SKM-1 (cell line): ENCODE measurements around the gene NSFL1C.
"Not testable (repeated sequence)": the region's sequence is repeated elsewhere in the genome, so short reads cannot be mapped to it uniquely, and the experiment has no call there.

Experiments
- DNase-seq: peaks from one replicate; lab custom pipeline; 2025; ENCODE audit not compliant: unreplicated experiment; lab: John Stamatoyannopoulos, UW

Gene NSFL1C

DNA sequence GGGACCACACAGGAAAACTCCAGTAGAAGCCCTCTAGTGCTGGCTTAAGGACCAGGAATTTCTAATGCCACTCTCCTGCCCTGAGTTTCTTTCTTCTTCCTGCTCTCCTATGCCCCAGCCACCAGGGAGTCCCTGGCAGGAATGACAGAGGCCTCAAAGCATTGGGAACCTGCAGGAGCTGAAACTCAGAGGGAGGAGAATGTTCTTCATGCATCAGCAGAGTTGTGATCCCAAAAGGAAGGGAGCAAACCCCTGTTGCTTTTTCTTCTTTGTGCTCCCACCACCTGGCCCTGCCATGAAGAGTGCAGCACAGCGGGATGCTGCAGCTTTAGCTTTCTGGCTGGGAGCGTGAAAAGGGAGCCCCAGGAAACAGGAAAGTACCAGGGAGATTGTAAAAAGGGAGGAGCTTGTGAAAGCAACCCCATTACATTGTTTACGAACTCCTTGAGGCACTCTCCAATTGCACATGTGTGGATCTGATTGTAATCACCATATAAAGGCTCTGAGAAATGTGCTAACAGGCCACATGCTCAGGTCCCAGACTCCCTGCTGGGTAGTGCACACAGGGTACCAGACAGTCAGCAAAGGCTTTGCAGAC, 39.1 kb downstream of the NSFL1C start:
- DNase-seq, result no peak

DNA sequence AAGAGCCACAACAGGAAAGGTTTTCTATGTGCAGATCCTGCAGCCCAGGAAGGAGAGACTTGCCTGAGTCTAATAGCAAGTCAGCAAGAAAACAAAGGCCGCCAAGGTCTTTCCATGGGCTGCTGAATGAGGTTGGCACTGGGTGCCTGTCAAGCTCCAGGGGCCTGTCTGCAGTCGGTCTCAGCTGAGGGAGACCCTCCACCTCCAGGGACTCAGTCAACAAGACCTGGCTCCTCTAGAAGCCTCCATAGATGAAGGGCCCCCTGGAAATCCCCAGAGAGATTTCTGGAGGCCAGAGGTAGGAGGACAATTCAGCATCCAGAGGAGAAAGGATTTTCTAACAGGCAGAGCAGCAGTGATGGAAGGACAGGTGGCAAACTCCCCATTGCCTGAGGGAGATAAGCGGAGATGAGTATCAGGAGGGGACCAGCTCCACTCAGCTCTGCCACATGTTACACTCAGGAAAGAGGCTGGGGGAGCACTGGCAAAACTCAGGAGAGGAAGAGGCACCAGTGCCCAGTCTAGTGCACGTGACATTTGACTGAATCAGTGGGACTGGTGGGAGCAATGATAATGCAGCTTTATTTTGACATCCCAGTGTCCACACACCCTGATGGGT, 40.3 kb downstream of the NSFL1C start:
- DNase-seq, result no peak

GRCh38 chr20:1424336-1424735, 42.3 kb downstream of the NSFL1C start:
- no peak for DNase-seq

DNA sequence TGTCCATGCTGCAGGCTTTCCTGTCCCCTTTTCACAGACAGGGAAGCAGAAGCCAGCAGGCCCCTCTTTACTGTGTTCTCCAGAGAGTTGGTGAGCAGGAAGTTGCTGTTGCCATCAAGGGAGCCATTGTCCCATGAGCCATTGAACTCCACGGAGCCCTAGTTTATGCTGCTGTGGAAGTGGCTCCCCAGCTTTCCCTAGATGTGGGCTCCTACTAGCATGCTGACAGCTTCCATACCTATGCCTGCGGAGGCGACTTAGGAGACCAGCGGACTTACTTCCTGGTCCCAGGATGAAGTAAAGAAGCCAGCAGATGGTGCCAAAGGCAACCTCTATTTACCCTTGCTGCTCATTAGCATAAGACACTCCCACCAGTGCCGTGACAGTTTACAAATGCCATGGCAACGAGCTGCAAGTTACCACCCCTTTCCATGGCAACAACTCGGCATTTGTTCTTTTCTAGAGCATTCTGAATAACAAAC, 43.0 kb downstream of the NSFL1C start:
- DNase-seq, result no peak

DNA sequence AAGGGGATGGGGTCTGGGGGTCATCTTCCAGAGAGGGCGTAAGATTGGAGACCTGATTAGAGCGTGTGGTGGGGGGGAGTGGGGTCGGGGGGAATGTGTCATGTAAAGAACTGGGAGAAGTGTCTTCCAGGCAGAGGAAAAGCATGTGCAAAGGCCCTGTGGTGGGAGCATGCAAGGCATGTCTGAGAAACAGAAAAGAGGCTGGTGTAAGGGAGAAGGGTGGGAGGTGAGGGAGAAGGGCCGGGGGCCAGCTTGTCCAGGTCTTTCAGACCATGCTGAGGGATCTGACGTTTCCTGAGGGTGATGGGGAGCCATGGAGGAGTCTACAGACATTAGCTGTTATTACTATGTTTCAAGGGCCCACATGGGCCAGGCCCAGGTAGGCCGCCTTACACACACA, 43.4 kb downstream of the NSFL1C start:
- no peak for DNase-seq

- no peak for DNase-seq
These were observed 43.9 kb downstream of the NSFL1C start for GRCh38 chr20:1422753-1423152.

DNA sequence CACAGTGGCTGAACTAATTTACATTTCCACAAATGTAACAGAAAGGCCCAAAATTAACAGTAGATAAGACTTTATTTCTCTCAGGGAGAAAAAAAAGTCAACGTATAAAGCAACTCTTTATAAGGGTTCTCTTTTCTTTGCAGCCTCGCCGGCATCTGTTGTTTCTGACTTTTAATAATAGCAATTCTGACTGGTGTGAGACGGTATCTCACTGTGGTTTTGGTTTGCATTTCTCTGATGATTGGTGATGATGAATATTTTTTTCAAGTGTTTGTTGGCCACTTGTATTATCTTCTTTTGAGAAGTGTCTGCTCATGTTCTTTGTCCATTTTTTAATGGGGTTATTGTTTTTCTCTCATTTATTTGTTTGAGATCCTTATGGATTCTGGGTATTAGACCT, 46.6 kb downstream of the NSFL1C start:
- no peak for DNase-seq

DNA sequence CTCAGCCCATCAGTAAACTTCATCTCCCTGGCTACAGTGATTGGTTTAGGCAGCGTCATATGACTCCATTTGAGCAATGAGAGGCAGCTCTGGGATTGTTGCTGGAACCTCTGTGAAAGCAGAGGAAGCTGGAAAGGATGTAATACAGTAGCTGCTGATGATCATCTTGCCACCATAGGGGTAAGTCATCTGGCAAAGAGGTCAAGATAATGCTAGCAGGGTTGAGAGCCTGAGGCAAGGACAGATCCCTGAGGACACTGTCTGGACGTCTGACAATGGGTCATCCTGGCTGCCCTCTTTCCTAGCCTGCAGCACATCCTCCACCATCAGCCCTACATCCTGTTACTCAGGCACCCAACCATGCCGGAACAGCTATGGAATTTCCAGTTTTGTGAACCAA, 48.3 kb downstream of the NSFL1C start:
- DNase-seq, result no peak

- DNase-seq, result no peak
These were observed 48.9 kb downstream of the NSFL1C start for GRCh38 chr20:1417790-1418189.

DNA sequence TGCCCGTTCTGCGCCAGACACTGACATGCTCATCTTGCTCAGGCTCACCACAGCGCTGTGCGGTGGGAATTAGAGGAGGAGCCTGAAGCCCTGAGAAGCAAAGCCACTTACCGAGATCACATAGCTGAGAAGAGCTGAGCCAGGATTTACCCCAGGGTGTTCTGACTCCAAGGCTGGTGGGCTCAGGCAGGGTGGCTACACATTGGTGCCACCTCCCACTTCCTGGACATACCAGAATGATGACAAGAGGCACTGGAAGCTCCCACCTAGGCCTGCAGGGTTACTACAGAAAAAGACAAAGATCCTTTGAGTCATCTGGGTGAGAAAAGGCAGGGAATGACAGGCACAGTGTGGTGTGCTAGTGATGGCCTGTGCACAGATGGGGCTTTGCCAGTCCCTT, 49.4 kb downstream of the NSFL1C start:
- no peak for DNase-seq

GRCh38 chr20:1415667-1416468, 50.8 kb downstream of the NSFL1C start:
- no peak for DNase-seq

DNA sequence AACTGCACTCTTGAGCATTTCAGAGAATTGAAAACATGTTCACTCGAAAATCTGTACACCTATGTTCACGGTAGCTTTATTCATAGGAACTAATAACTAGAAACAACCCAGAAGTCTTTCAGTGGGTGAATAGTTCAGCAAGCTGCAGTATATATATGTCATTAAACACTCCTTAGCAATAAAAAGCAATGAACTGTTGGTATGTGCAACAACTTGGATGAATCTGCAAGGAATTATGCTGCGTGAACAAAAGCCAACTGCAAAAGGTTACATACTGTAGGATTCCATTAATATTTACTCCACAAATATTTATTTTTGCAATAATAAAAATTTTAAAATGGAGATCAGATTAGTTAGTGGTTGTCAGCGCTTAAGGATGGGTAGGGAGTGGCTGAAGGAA, 51.7 kb downstream of the NSFL1C start:
- no peak for DNase-seq

DNA sequence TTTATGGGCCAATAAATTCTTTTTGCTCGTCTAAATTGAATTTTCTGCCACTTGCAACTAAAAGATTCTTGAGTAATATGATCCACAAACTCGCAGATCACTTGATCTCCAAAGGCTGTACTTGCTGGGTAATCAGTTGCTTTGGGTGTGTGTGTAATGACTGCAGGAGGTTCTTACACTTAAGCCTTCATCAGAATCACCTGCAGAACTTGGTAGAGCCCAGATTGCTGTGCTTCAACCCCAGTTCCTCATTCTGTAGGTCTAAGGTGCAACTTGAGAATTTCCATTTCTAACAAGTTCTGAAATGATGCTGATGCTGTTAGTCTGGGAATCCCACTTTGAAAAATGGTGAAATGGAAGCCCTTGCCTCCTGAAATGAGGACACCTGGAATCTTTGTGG, 60.8 kb downstream of the NSFL1C start:
- DNase-seq, result no peak

GRCh38 chr20:1403624-1404023, 63.0 kb downstream of the NSFL1C start:
- DNase-seq, result no peak

DNA sequence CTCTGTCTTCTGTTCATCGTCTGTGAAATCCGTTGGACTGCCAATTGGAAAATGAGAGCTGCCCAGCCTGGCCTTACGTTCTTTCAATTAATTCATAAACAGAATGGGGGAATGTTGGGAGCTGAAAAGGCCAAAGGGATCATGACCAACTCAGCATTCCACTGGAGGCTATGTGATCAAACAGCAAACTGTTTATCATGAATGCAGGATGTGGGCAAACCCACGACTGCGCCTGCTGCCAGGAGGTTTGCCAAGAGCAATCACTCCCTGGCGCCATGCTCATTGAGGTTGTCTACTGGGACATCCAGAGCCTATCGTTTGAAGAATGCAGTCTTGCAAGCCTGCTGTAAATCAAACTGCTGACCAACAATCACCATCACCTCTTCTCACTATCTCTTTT, 64.5 kb downstream of the NSFL1C start:
- no peak for DNase-seq

DNA sequence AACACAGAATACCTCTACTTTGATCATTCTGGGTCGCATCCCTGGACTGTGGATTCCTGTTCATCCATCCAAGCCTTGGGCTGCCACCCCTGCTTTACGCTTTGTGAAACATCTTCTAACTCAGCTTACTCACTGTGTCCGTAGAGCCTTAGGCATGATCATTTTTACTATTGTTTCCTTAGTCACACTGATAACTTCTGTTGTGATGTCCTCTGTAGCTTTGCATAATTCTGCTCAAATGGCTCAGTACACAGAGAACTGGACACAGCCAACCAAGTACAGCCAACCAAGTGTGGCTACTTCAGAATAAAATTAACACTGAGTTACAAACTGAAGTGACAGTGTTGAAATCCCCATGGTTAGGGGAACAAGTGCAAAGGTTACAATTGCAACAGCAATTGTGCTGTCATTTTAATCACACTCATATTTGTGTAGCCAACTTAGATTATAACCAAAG, 65.2 kb downstream of the NSFL1C start:
- DNase-seq, result no peak

- DNase-seq, result not testable (repeated sequence)
These were observed 66.8 kb downstream of the NSFL1C start for GRCh38 chr20:1399678-1400366.

GRCh38 chr20:1398185-1398584, 68.5 kb downstream of the NSFL1C start:
- not testable (repeated sequence) for DNase-seq

GRCh38 chr20:1397710-1398109, 68.9 kb downstream of the NSFL1C start:
- no peak for DNase-seq

- no peak for DNase-seq
These were observed 69.9 kb downstream of the NSFL1C start for GRCh38 chr20:1396702-1397101.

DNA sequence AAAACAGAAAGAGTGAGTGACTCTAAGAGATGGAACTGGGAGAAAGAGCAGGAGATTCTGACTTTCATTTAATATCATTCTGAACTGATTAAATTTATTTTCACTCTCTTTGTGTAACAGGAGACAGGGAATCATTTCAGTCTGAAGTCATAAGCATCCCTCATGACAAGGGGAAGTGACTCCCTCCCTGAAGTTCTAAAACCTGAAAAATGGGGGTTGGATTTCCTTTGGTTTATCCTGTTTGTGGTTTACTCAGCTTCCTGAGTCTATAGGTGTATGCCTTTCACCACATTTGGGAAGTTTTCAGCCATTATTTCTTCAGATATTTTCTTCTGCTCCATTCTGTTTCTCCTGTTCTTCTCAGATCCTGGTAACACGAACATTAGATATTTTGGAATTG, 70.4 kb downstream of the NSFL1C start:
- DNase-seq, result no peak

GRCh38 chr20:1394686-1395085, 72.0 kb downstream of the NSFL1C start:
- no peak for DNase-seq
